ENCODE data around the gene GTF2IRD1. TPM values are rescaled to one million over a fixed set of nuclear protein-coding genes. Genes with fewer than 3 reads are reported as not detected.
"Not testable (repeated sequence)": the region's sequence is repeated elsewhere in the genome, so short reads cannot be mapped to it uniquely, and the experiment has no call there.

The GTF2IRD1 gene
- total RNA-seq, 2 donors from 2014 or later, result 2.3 to 3.5 TPM

- Mint-ChIP-seq H3K4me3 (no peak overlapping the region), H3K4me1 (peaks cover 4% of the 10 kb centered on the region), H3K27ac (no peak overlapping the region), H3K36me3 (ENCODE audit: low read depth) (no peaks in the 10 kb centered on the region), H3K27me3 (peaks cover 8% of the 10 kb centered on the region)
- no peaks in the 10 kb centered on the region for H3K9me3 ChIP-seq (ENCODE audit: control insufficient read depth, low read length, poor library complexity, severe bottlenecking)
- no peak for ATAC-seq
- no peak for DNase-seq
These were observed 27.2 kb downstream of the GTF2IRD1 start for GRCh38 chr7:74480861-74481417.

- H3K4me3 Mint-ChIP-seq, result no peak overlapping the region
- ATAC-seq (no peak), DNase-seq (no peak)
- H3K27ac Mint-ChIP-seq, result peak overlapping the region; percentile 29
- H3K9me3 ChIP-seq (ENCODE audit: control insufficient read depth, low read length, poor library complexity, severe bottlenecking), result no peaks in the 10 kb centered on the region
- peaks cover 8% of the 10 kb centered on the region for H3K27me3 Mint-ChIP-seq
- no peaks in the 10 kb centered on the region for H3K36me3 Mint-ChIP-seq (ENCODE audit: low read depth)
- peaks cover 4% of the 10 kb centered on the region for H3K4me1 Mint-ChIP-seq
These were observed 27.9 kb downstream of the GTF2IRD1 start for GRCh38 chr7:74481458-74482196.

GRCh38 chr7:74482197-74482467 is 28.4 kb downstream of the GTF2IRD1 start:
- DNase-seq, result no peak
- H3K4me3 Mint-ChIP-seq, result no peak overlapping the region
- no peaks in the 10 kb centered on the region for H3K36me3 Mint-ChIP-seq (ENCODE audit: low read depth)
- no peak for ATAC-seq
- H3K27me3 Mint-ChIP-seq, result peaks cover 8% of the 10 kb centered on the region
- H3K4me1 Mint-ChIP-seq, result peaks cover 4% of the 10 kb centered on the region
- no peaks in the 10 kb centered on the region for H3K9me3 ChIP-seq (ENCODE audit: control insufficient read depth, low read length, poor library complexity, severe bottlenecking)
- H3K27ac Mint-ChIP-seq, result no peak overlapping the region

GRCh38 chr7:74482629-74483401 is 29.1 kb downstream of the GTF2IRD1 start:
- H3K27me3 Mint-ChIP-seq, result peaks cover 8% of the 10 kb centered on the region
- no peaks in the 10 kb centered on the region for H3K9me3 ChIP-seq (ENCODE audit: control insufficient read depth, low read length, poor library complexity, severe bottlenecking)
- no peak for DNase-seq
- peaks cover 4% of the 10 kb centered on the region for H3K4me1 Mint-ChIP-seq
- peak overlapping the region; percentile 4 for H3K27ac Mint-ChIP-seq
- no peaks in the 10 kb centered on the region for H3K36me3 Mint-ChIP-seq (ENCODE audit: low read depth)
- H3K4me3 Mint-ChIP-seq, result no peak overlapping the region
- ATAC-seq, result no peak

GRCh38 chr7:74483402-74484336 is 30.0 kb downstream of the GTF2IRD1 start:
- peaks cover 8% of the 10 kb centered on the region for H3K27me3 Mint-ChIP-seq
- no peak overlapping the region for H3K4me3 Mint-ChIP-seq

GRCh38 chr7:74485611-74486010 is 31.9 kb downstream of the GTF2IRD1 start:
- H3K27ac Mint-ChIP-seq, result no peak overlapping the region
- peaks cover 2% of the 10 kb centered on the region for H3K4me1 Mint-ChIP-seq

More at GRCh38 chr7:74483402-74484336, 30.0 kb downstream of the GTF2IRD1 start:
- no peaks in the 10 kb centered on the region for H3K36me3 Mint-ChIP-seq (ENCODE audit: low read depth)
- ATAC-seq (no peak), DNase-seq (no peak)
- H3K9me3 ChIP-seq (ENCODE audit: control insufficient read depth, low read length, poor library complexity, severe bottlenecking), result no peaks in the 10 kb centered on the region
- peak overlapping the region; percentile 4 for H3K27ac Mint-ChIP-seq
- peaks cover 4% of the 10 kb centered on the region for H3K4me1 Mint-ChIP-seq

GRCh38 chr7:74488518-74489030 is 34.9 kb downstream of the GTF2IRD1 start:
- not testable (repeated sequence) for H3K4me1 Mint-ChIP-seq, H3K27me3 Mint-ChIP-seq, ATAC-seq

More at GRCh38 chr7:74485611-74486010, 31.9 kb downstream of the GTF2IRD1 start:
- H3K9me3 ChIP-seq (ENCODE audit: control insufficient read depth, low read length, poor library complexity, severe bottlenecking), result no peaks in the 10 kb centered on the region
- ATAC-seq, result no peak
- H3K27me3 Mint-ChIP-seq, result no peaks in the 10 kb centered on the region
- H3K4me3 Mint-ChIP-seq, result no peak overlapping the region
- no peaks in the 10 kb centered on the region for H3K36me3 Mint-ChIP-seq (ENCODE audit: low read depth)
- no peak for DNase-seq

GRCh38 chr7:74489997-74490945 is 36.6 kb downstream of the GTF2IRD1 start:
- Mint-ChIP-seq H3K27me3 (no peaks in the 10 kb centered on the region), H3K36me3 (ENCODE audit: low read depth) (no peaks in the 10 kb centered on the region), H3K4me1 (no peaks in the 10 kb centered on the region), H3K27ac (no peak overlapping the region), H3K4me3 (no peak overlapping the region)
- DNase-seq (no peak), ATAC-seq (no peak)
- no peaks in the 10 kb centered on the region for H3K9me3 ChIP-seq (ENCODE audit: control insufficient read depth, low read length, poor library complexity, severe bottlenecking)

More at GRCh38 chr7:74488518-74489030, 34.9 kb downstream of the GTF2IRD1 start:
- not testable (repeated sequence) for H3K9me3 ChIP-seq (ENCODE audit: control insufficient read depth, low read length, poor library complexity, severe bottlenecking); H3K36me3 Mint-ChIP-seq (ENCODE audit: low read depth); DNase-seq; H3K4me3 Mint-ChIP-seq; H3K27ac Mint-ChIP-seq

- H3K27ac Mint-ChIP-seq, result not testable (repeated sequence)
These were observed 37.8 kb downstream of the GTF2IRD1 start for GRCh38 chr7:74491490-74491889.

GRCh38 chr7:74493295-74493694 is 39.6 kb downstream of the GTF2IRD1 start:
- no peaks in the 10 kb centered on the region for H3K27me3 Mint-ChIP-seq
- ATAC-seq (no peak), DNase-seq (no peak)
- no peak overlapping the region for H3K27ac Mint-ChIP-seq
- peaks cover 4% of the 10 kb centered on the region for H3K4me1 Mint-ChIP-seq
- H3K36me3 Mint-ChIP-seq (ENCODE audit: low read depth), result no peaks in the 10 kb centered on the region
- H3K9me3 ChIP-seq (ENCODE audit: control insufficient read depth, low read length, poor library complexity, severe bottlenecking), result no peaks in the 10 kb centered on the region
- no peak overlapping the region for H3K4me3 Mint-ChIP-seq

More at GRCh38 chr7:74491490-74491889, 37.8 kb downstream of the GTF2IRD1 start:
- not testable (repeated sequence) for DNase-seq; H3K9me3 ChIP-seq (ENCODE audit: control insufficient read depth, low read length, poor library complexity, severe bottlenecking); H3K4me3 Mint-ChIP-seq; H3K27me3 Mint-ChIP-seq; H3K36me3 Mint-ChIP-seq (ENCODE audit: low read depth); ATAC-seq; H3K4me1 Mint-ChIP-seq

- Mint-ChIP-seq H3K27me3 (no peaks in the 10 kb centered on the region), H3K36me3 (ENCODE audit: low read depth) (no peaks in the 10 kb centered on the region), H3K4me1 (peaks cover 4% of the 10 kb centered on the region), H3K27ac (no peak overlapping the region), H3K4me3 (no peak overlapping the region)
- ATAC-seq (no peak), DNase-seq (no peak)
- no peaks in the 10 kb centered on the region for H3K9me3 ChIP-seq (ENCODE audit: control insufficient read depth, low read length, poor library complexity, severe bottlenecking)
These were observed 40.4 kb downstream of the GTF2IRD1 start for GRCh38 chr7:74494076-74494548.
